Measurements from ENCODE around the gene PCYOX1L. TPM values are rescaled to one million over a fixed set of nuclear protein-coding genes. Genes with fewer than 3 reads are reported as not detected.

The PCYOX1L gene
- total RNA-seq, 1 experiment from 2014 or later = 15.3 TPM

DNA sequence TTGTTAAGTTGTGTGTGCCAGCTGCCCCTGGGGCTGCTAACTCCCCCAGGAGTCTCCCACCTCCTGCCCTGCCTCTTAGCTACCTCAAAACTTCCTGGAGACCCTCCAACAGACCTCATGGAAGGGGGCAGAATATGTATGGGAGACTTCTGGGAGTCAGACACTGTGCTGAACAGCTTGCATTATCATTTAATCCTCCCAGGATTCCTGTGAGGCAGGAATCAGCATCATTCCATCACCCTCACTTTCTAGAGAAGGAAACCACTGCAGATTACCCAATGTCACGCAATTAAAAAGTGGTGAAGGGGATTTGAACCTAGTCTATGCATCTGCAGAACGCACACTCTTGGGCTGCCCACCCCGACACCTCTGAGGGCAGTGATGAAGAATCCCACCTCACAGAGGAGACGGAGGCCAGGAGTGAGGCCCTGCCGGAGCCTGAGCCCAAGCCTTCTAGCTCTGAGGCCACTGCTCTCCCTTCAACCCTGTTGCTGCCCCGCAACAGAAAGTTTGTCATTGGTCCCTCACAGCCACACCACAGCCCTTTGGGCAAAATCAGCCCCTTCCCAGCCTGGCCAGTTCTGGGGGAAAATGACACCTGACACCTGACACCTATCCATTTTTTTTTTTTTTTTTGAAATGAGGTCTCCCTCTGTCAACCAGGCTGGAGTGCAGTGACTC is 51.6 kb downstream of the PCYOX1L start:
- Mint-ChIP-seq H3K4me3 (no peak overlapping the region), H3K9me3 (no peaks in the 10 kb centered on the region), H3K27me3 (ENCODE audit: low read depth) (no peaks in the 10 kb centered on the region), H3K36me3 (ENCODE audit: insufficient read depth in 1 of 3, low read depth in 3 of 3) (no peaks in the 10 kb centered on the region), H3K27ac (peak overlapping the region in 1 of 3 experiments; percentile 27; a peak in 1 of 7 replicates), H3K4me1 (peaks cover 29 to 41% of the 10 kb centered on the region in 2 experiments)
- H2BK120ac ChIP-seq (ENCODE audit: low read depth, low read length, poor library complexity, severe bottlenecking) = no peak overlapping the region
- H3K23me2 ChIP-seq (ENCODE audit: insufficient read length, low read depth, low read length, poor library complexity, severe bottlenecking) = no peaks in the 10 kb centered on the region
- H3K14ac ChIP-seq (ENCODE audit: insufficient read depth, low read length) = no peak overlapping the region
- no peak overlapping the region for H3T11ph ChIP-seq (ENCODE audit: low read length)
- H3K79me2 ChIP-seq (ENCODE audit: insufficient read depth, low read length) = no peaks in the 10 kb centered on the region
- TF ChIP-seq, protein P1, sequence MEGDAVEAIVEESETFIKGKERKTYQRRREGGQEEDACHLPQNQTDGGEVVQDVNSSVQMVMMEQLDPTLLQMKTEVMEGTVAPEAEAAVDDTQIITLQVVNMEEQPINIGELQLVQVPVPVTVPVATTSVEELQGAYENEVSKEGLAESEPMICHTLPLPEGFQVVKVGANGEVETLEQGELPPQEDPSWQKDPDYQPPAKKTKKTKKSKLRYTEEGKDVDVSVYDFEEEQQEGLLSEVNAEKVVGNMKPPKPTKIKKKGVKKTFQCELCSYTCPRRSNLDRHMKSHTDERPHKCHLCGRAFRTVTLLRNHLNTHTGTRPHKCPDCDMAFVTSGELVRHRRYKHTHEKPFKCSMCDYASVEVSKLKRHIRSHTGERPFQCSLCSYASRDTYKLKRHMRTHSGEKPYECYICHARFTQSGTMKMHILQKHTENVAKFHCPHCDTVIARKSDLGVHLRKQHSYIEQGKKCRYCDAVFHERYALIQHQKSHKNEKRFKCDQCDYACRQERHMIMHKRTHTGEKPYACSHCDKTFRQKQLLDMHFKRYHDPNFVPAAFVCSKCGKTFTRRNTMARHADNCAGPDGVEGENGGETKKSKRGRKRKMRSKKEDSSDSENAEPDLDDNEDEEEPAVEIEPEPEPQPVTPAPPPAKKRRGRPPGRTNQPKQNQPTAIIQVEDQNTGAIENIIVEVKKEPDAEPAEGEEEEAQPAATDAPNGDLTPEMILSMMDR (conservative IDR thresholded peaks at IDR 0.05) = no peak
- no peak overlapping the region for H4K8ac ChIP-seq (replicated peaks; ENCODE audit: insufficient read length, low read depth, low read length)
- no peak overlapping the region for H3K9ac ChIP-seq (ENCODE audit: extremely low read depth, insufficient read length, low read length)
- H3K4me2 ChIP-seq (ENCODE audit: insufficient read depth, insufficient read length, low read length) = no peak overlapping the region
- no peak overlapping the region for H2BK5ac ChIP-seq (ENCODE audit: insufficient read length, low read length)
- no peaks in the 10 kb centered on the region for H4K20me1 ChIP-seq (ENCODE audit: control insufficient read depth, insufficient read depth, insufficient read length)
- no CpG with 5 or more reads among the region's 6 CpGs for WGBS (ENCODE audit: extremely low coverage, insufficient read length, low lambda C conversion rate)
- no peak overlapping the region for H2BK12ac ChIP-seq (ENCODE audit: insufficient read length, low read depth, low read length)
- no peaks in the 10 kb centered on the region; the same call in 1 of the 2 replicates for H3K4me1 ChIP-seq (ENCODE audit: insufficient read depth, low read length)
- H3K4ac ChIP-seq (ENCODE audit: low read depth, low read length) = no peak overlapping the region
- no peaks in the 10 kb centered on the region for H3K79me1 ChIP-seq (ENCODE audit: insufficient read depth, low read depth, low read length, poor library complexity, severe bottlenecking)
- H2AK5ac ChIP-seq (ENCODE audit: insufficient read length, low read length) = no peak overlapping the region
- no peak overlapping the region for H3K27ac ChIP-seq (ENCODE audit: insufficient read length, low read depth, low read length)
- no peak overlapping the region for H3K56ac ChIP-seq (ENCODE audit: insufficient read length, low read depth, low read length)
- H3K9me3 ChIP-seq (ENCODE audit: control insufficient read depth, low read depth, low read length) = no peaks in the 10 kb centered on the region
- H3K23ac ChIP-seq (ENCODE audit: insufficient read length, low read depth, low read length) = no peak overlapping the region
- no peak overlapping the region for H2AFZ ChIP-seq (ENCODE audit: low read length)
- no peak overlapping the region for H2BK15ac ChIP-seq (ENCODE audit: low read depth, low read length)
- no peak overlapping the region for H2BK20ac ChIP-seq (ENCODE audit: low read depth, low read length, poor library complexity, severe bottlenecking)
- no peak overlapping the region for H4K91ac ChIP-seq (ENCODE audit: insufficient read length, low read depth, low read length)
- no peak overlapping the region for H4K5ac ChIP-seq (ENCODE audit: insufficient read length, low read depth, low read length)
- no peaks in the 10 kb centered on the region for H3K27me3 ChIP-seq (ENCODE audit: insufficient read depth, low read length)
- no peak overlapping the region for H3K18ac ChIP-seq (ENCODE audit: insufficient read length, low read depth, low read length)
- peak; percentile 71 for DNase-seq

Data from H9 (cell line).